Esophagus muscularis mucosa (tissue), 4 donors: Measurements from ENCODE around the gene PCBP3. TPM values are rescaled to one million over a fixed set of nuclear protein-coding genes. Genes with fewer than 3 reads are reported as not detected.

Source experiments
- DNase-seq: peaks from one replicate; pipeline ENCODE4 v3.0.0-alpha.2; 2017; ENCODE audit errors: extremely low spot score
- H3K27ac ChIP-seq, 4 donors: fragments of 200-600 bp; sonication (generic); replicated peaks in 1 of 4; 1 replicate in 3 of 4; 2 replicates in 1 of 4; pipeline ENCODE4 v1.5.1; 2016 to 2019; ENCODE audit warnings: mild to moderate bottlenecking in 1 of 4
- H3K27me3 ChIP-seq, 4 donors: fragments of 200-600 bp; sonication (generic); one replicate each; pipeline versions ENCODE4 v1.5.1 to v1.6.0; 2016 to 2019
- H3K36me3 ChIP-seq, 4 donors: fragments of 200-600 bp; sonication (generic); one replicate each; pipeline ENCODE4 v1.5.1; 2016 to 2019
- H3K4me1 ChIP-seq, 4 donors: fragments of 200-600 bp; sonication (generic); one replicate each; pipeline ENCODE4 v1.5.1; 2016 to 2019
- H3K4me3 ChIP-seq, 4 donors: fragments of 200-600 bp; sonication (generic); 1 replicate in 2 of 4; 2 replicates in 2 of 4; pipeline ENCODE4 v1.5.1; 2016 to 2019; ENCODE audit warnings: mild to moderate bottlenecking in 4 of 4, moderate library complexity in 1 of 4
- H3K9me3 ChIP-seq, 4 donors: fragments of 200-600 bp; sonication (generic); 1 replicate in 3 of 4; 2 replicates in 1 of 4; pipeline ENCODE4 v1.5.1; 2016 to 2019
- EP300 ChIP-seq: sonication (generic); formaldehyde crosslinking; IDR thresholded peaks from one replicate; pipeline ENCODE4 v1.6.1; 2017; ENCODE audit warnings: antibody characterized with exemption
- POLR2A ChIP-seq: fragments of 450-650 bp; IDR thresholded peaks from one replicate; pipeline ENCODE4 v1.6.1; 2017; ENCODE audit warnings: antibody characterized with exemption, moderate library complexity, mild to moderate bottlenecking, low read depth
- POLR2AphosphoS5 ChIP-seq, 2 donors: sonication (generic); formaldehyde crosslinking; IDR thresholded peaks; one replicate each; pipeline ENCODE4 v1.6.1; 2017; ENCODE audit warnings: antibody characterized with exemption in 2 of 2
- WGBS: methylation state at CpG from one replicate; pipeline ENCODE4 v1.1.5; 2018; 5-methylcytosine and 5-hydroxymethylcytosine counted together
- intact Hi-C: fragments of 100-400 bp; cut with DNase I; formaldehyde crosslinking; loops from one replicate; pipeline ENCODE4 v1.15.1; 2023
- total RNA-seq, 4 donors: library from RNA; depleted of rRNA; stranded (reverse); fragments of >200 nt; gene quantifications; one replicate each; pipeline versions ENCODE4 v1.1.0 to v1.2.1, GENCODE V29; 2016
- TF ChIP-seq, protein P1 (sequence below), 3 experiments: fragments of 200-600 bp in 2 of 3; fragments of 450-650 bp in 1 of 3; sonication (generic) in 2 of 3; IDR thresholded peaks; one replicate each; pipeline ENCODE4 v1.5.1; 2017 to 2019; ENCODE audit warnings: antibody characterized with exemption in 3 of 3, mild to moderate bottlenecking in 2 of 3, moderate library complexity in 1 of 3

PCBP3 gene
- total RNA-seq, 4 donors from 2014 or later: 7.5 to 9.2 (median 8.1) TPM

DNA sequence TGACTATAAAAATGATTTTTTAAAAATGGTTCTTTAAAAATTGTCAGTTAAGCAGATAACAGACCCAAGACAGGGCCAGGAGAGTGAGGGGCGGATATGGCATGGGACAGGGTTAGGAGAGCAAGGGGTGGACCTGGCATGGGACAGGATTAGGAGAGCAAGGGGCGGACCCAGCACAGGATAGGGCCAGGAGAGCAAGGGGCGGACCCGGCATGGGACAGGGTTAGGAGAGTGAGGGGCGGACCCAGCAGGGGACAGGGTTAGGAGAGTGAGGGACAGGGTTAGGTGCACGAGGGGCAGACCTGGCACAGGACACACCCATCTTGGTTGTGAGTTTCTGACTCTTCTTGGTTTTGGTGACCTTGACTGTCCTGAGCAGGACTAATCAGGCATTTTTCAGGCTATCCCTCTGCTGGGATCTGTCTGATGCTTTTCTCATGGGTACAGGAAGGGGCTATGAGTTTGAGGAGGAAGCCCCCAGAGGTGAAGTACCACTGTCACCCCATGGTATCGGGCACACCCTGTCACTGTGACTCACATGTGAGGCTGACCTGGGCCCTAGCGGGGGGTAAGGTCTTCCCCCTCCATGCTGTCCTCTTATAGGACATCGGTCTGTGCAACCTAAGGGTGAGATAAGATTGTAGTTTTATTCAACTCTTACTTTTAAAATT is 179.0 kb downstream of the PCBP3 start:
- Histone ChIP-seq H3K4me3 (no peak overlapping the region), H3K27me3 (peaks cover 0 to 29% (median 0%) of the 10 kb centered on the region in 4 donors), H3K4me1 (peaks cover 0 to 8% (median 3%) of the 10 kb centered on the region in 4 donors), H3K9me3 (no peaks in the 10 kb centered on the region), H3K27ac (no peak overlapping the region), H3K36me3 (no peaks in the 10 kb centered on the region)
- TF ChIP-seq EP300 (no peak), POLR2AphosphoS5 (IDR thresholded peaks at IDR 0.05) (no peak), POLR2A (no peak)
- TF ChIP-seq, protein P1, sequence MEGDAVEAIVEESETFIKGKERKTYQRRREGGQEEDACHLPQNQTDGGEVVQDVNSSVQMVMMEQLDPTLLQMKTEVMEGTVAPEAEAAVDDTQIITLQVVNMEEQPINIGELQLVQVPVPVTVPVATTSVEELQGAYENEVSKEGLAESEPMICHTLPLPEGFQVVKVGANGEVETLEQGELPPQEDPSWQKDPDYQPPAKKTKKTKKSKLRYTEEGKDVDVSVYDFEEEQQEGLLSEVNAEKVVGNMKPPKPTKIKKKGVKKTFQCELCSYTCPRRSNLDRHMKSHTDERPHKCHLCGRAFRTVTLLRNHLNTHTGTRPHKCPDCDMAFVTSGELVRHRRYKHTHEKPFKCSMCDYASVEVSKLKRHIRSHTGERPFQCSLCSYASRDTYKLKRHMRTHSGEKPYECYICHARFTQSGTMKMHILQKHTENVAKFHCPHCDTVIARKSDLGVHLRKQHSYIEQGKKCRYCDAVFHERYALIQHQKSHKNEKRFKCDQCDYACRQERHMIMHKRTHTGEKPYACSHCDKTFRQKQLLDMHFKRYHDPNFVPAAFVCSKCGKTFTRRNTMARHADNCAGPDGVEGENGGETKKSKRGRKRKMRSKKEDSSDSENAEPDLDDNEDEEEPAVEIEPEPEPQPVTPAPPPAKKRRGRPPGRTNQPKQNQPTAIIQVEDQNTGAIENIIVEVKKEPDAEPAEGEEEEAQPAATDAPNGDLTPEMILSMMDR (IDR thresholded peaks at IDR 0.05): no peak
- WGBS: 83% methylated on average over 9 of the region's 9 CpGs
- intact Hi-C loops: loop anchor here (5.0 kb wide), 1 partner anchor 350 kb away; no protein-coding TSS in a partner anchor
- DNase-seq: no peak

DNA sequence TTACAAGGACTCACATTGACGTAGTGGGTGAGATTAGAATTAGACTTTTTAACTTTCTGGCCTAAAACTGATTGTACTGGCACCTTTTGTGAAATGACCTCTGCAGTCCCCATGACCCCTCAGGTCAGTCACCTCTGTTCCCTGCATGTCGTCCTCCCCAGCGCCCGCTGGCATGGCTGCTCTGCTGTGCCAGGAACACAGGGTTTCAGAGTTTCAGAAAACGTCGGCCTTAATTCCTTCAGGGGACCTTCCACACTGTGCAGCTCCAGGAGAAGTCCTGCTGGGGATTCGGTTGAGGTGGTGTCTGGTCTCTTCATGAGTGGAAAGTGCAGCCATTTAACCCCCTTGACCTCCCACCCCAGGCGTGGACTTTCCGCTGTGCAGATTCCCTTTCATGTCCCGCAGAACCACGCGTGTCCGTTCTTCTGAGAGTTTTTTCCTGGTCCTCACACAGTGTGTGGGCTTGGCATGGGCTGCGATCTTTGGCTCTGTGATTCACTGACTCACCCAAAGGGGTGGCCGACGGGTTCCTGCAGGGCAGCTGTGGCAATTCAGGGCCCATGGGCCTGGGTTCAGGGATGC is 179.7 kb downstream of the PCBP3 start:
- WGBS: 86% methylated on average over 15 of the region's 16 CpGs
- H3K4me3 ChIP-seq: no peak overlapping the region
- TF ChIP-seq, protein P1 (IDR thresholded peaks at IDR 0.05): no peak
- TF ChIP-seq EP300: no peak
- no peak for TF ChIP-seq POLR2AphosphoS5 (IDR thresholded peaks at IDR 0.05)
- no peak for TF ChIP-seq POLR2A
- H3K27ac ChIP-seq: no peak overlapping the region
- H3K9me3 ChIP-seq: no peaks in the 10 kb centered on the region
- no peaks in the 10 kb centered on the region for H3K36me3 ChIP-seq
- peaks cover 0 to 8% (median 3%) of the 10 kb centered on the region in 4 donors for H3K4me1 ChIP-seq
- intact Hi-C loops: loop anchor here (5.0 kb wide), 1 partner anchor 351 kb away; no protein-coding TSS in a partner anchor
- DNase-seq: no peak
- peaks cover 0 to 29% (median 0%) of the 10 kb centered on the region in 4 donors for H3K27me3 ChIP-seq

DNA sequence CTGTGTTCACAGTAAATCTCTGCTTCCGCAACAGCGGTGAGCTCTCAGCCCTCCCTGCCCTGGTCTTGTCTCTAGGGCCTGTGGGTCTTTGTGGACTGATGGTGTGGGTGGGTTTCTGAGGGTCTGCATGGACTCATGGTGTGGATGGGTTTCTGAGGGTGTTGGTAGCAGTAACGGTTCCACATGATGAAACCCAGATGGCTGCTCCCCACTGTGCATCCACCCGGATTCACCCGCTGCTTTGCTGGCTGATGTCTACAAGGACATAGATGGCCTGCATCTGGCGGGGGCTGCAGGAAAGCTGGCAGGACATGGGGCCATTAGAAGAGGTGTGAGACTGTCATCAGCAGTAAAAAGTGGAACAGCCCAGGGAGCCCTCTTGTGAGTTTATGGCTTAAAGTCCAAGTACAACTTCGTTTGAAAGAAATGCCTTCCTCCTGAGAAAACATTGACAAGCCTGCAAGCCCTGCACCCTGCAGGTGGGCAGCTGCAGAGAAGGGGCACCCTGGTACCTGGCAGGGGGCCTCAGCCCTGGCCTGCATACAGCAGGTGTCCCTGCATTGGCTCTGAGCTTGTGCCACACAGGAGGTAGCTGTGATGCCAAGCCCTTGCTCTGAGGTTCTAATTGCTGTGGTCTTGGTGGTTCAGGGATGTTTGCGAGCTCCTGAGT is 181.2 kb downstream of the PCBP3 start:
- intact Hi-C loops: loop anchor here (5.0 kb wide), 1 partner anchor 352 kb away; no protein-coding TSS in a partner anchor
- DNase-seq: no peak

DNA sequence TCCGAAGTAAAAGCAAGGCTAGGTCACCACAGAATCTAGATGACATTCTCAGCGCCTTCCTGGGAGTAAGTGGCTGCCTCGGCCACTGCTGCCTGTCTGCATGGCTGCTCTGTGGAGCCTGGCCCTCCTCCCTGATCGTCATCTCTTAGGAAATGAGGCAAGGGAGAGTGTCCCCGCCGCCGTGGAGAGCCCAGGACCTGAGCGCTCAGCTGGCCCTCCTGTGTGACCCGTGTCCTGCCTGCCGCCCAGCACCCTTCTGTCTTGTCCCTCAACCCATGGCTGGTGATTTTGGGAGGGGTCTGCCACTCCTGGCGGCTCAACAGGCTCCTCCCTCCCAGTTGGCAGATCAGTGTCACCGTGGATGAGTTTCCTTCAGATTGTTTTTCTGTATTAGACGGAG is 181.7 kb downstream of the PCBP3 start:
- no peaks in the 10 kb centered on the region for H3K9me3 ChIP-seq
- H3K4me1 ChIP-seq: peaks cover 0 to 7% (median 3%) of the 10 kb centered on the region in 4 donors
- no peak overlapping the region for H3K27ac ChIP-seq
- H3K4me3 ChIP-seq: no peak overlapping the region
- intact Hi-C loops: no loop called here
- peaks cover 0 to 29% (median 0%) of the 10 kb centered on the region in 4 donors for H3K27me3 ChIP-seq
- DNase-seq: no peak
- TF ChIP-seq POLR2AphosphoS5 (IDR thresholded peaks at IDR 0.05) (no peak), EP300 (no peak), POLR2A (no peak)
- TF ChIP-seq, protein P1 (IDR thresholded peaks at IDR 0.05): no peak
- H3K36me3 ChIP-seq: no peaks in the 10 kb centered on the region
- WGBS: 68% methylated on average over 4 of the region's 13 CpGs

More for the DNA sequence above, 181.2 kb downstream of the PCBP3 start:
- TF ChIP-seq, protein P1 (IDR thresholded peaks at IDR 0.05): no peak
- no peak for TF ChIP-seq EP300
- no peak for TF ChIP-seq POLR2AphosphoS5 (IDR thresholded peaks at IDR 0.05)
- TF ChIP-seq POLR2A: no peak
- H3K9me3 ChIP-seq: no peaks in the 10 kb centered on the region
- H3K36me3 ChIP-seq: no peaks in the 10 kb centered on the region
- H3K4me3 ChIP-seq: no peak overlapping the region
- H3K4me1 ChIP-seq: peaks cover 0 to 8% (median 3%) of the 10 kb centered on the region in 4 donors
- H3K27ac ChIP-seq: no peak overlapping the region
- WGBS: 63% methylated on average over 5 of the region's 8 CpGs
- peaks cover 0 to 29% (median 0%) of the 10 kb centered on the region in 4 donors for H3K27me3 ChIP-seq
